HG02759 (cell line): ENCODE measurements around the gene TPCN2.

Source experiments
- ATAC-seq: cut with Tn5 transposase; IDR thresholded peaks from one replicate; pipeline ENCODE4 v1.9.1; 2021; ENCODE audit warnings: mild to moderate bottlenecking, moderate library complexity; ENCODE audit not compliant: unreplicated experiment

TPCN2 gene

DNA sequence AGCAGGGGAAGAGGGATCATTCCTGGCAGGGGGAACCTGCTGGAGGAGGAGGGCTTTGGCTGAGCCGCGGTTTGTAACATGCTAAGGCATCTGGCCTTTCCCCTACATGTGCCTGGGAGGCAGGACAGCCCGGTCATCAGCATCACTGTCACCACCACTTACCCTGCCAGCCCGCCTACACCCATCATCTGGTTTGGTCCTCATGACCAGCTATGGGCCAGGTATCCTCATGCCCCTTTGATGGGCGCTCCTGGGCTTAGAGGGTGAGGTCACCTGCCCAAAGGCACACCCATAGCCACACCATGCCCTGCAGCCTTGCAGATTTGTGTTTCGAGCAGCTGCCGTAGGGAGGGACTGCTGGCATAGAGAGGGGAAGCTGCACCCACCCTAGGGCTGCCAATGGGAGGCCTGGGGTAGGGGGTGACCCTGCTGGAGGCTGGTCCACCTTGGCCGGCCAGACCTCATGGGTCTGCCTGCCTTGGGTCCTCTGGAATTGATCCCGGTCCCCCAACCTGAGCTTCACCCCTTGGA, 38.3 kb upstream of the TPCN2 start:
- no peak for ATAC-seq

DNA sequence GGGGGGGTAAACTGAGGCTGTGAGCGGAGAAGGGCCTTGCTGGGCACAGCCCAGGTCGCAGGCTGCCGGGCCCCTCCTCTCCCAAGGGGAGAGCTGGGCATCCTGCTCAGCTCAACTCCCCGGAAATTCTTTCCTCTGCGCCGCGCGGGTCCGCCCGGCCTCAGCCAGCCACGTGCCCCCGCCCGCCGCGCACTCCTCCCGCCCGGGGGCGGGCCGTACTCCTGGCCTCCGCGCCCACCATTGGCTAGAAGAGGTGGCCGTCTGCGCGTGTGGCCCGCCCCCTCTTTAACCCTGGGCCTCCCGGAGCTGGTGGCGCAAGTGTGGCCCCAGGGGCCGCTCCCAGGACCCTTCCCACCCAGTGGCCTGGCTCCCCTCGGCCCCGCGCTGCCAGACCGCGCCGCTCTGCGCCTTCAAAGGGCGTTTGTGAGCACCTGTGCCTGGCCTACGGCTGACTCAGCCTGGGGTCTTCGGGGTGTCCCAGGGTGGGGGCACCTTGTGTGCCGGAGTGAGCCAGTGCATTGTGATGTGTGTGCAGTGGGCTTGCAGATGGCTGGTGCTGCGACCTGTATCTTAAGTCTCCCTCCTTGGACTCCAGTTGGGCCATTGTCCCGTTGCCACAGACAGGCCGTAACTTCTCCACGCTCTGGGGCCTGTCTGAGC, 37.6 kb upstream of the TPCN2 start:
- ATAC-seq, result no peak

DNA sequence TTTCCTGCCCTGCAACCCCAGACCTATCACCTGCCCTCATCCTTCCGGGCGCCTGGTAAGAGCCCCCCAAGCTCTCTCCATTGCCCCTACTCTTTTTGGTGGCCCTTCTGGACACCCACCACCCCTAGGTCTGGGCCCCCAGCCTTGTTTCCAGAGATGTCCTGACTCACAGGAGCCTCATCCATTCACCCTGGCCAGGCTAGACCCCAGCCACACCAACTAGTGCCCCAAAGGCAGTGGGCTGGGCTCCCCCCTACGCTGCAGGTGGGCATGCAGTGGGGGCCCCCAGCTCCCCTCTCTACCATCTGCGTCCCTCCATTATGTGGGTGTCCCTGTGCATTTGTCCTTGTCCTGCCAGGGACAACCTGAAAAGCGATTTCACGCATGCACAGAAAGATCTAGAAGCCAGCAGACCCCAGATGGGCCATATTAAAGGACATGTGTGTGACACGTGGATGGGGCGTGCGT, 37.1 kb upstream of the TPCN2 start:
- ATAC-seq, result no peak

DNA sequence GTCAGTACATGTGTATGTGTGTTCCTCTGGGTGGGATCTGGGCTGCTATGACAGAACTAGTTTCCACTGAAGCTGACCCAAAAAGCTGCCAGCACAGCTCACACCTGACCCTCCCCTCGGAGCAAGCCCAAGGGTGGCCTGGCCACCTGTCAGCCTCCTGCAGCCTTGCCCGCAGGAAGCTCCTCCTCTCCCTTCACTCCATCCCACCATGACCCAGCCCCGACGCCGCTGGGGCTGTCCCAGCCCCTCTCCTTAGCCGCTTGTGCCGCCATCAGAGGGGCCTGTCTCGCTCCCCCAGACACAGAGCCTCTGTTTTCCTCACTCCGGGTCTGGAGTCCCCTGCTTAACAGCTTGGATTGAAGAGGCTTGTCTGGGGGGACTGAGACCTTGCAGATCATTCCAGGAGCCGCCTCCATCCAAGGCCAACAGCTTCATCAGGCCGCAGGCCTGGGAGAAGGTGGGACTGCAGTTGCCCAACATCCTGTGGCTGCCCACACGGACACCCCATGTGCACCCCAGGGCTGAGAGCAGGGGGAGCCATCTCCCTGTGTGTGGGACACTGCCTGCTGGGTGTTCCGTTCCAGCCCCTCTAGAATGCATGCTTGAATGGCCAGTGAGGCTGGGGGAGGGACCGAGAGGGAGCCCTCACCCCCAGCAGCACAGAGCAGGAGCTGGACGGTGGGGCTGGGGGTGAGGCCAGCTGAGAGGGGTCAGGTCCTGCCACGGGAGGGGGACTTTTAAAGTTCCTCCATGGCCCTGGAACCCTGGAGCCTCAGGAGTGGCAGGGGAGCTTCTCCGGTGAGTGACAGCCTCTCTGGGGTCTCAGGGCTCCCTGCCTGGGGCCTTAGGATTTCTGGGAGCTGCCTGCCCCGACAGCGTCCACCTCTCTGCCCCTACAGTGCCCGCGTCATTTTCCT, 36.4 kb upstream of the TPCN2 start:
- no peak for ATAC-seq

DNA sequence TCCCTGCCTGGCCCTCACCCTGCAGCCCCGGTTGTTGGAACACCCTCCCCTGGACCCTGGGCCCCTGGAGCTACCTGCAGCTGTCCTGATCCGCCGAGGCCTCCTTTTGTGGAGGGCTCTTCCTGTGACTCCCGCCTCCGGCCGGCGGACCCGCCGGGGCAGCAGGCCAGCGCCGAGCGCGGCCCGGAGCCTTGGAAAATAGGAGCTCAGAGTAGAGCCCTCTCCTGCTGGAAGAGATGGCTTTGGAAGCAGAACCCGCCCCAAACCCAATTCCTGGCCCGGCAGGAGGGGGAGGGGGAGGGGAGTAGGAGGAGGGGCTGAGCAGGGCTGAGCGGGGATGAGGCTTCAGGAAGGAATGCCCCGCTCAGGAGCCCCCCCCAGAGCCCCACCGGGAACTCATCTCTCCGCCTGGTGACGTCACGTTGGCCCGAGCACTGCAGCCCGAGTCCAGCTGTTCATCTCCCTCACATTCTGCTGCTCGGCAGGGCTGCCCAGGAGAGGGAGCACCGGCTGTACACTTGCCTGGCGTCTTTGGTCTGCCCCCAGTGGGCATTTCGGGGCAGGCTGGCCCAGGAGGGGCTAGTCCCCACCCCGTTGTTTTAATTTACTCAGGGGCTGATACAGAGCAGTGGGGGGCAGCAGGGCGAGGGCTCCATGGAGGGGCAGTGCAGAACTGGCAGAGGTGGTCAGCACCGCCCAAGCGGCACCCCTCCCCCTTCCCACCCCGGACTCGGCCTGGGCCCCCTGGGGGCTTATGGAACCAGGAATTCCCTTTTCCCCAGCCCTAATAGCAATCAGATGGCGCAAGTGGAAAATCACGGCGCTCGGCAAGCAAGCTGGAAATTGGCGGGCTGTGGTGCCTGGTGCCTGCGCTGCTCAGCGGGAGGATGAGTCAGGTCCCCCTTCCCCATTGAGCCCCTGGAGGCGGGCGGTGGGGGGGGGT, 35.5 kb upstream of the TPCN2 start, which contains the start of gene MRGPRF:
TSS of gene MRGPRF (minus strand) at position 238 of the 943 bp plus-strand sequence. CDS start 3,345 bp downstream, outside the sequence.
- ATAC-seq, result no peak

DNA sequence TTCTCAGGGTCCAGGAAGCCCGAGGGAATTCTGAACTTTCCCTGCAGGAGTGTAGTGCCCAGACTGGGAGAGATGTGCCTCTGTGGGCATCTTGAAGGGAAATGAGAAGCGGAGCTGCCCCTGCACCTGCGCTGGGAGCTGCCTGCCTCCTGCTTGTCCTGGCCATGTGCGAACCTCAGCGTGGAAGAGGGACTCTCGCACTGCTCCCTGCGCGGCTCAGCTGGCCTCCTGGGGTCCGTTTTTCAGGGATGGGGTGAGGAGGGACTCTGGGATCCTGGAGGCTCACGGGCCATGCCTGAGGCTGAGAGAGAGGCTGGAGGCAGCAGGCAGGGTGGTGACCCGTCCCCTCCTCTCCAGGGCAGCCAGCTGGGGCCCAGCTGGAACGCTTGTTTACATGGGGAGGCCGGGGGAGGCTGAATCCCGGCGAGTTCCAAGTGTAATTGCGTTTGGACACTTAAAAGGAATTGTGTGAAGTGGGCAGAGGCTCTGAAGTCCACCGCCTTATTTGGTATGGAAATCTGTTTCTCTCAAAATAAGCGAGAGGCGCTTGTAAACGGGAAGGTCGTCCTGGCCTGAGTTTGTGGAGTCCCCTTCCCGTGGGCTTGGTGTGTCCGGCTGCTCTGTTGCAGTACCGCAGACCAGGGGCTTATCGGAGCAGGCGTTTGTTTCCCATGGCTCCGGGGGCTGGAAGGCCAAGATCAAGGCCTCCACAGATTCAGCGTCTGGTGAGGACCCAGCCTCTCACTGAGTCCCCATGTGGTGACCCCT, 34.5 kb upstream of the TPCN2 start:
- ATAC-seq, result no peak

DNA sequence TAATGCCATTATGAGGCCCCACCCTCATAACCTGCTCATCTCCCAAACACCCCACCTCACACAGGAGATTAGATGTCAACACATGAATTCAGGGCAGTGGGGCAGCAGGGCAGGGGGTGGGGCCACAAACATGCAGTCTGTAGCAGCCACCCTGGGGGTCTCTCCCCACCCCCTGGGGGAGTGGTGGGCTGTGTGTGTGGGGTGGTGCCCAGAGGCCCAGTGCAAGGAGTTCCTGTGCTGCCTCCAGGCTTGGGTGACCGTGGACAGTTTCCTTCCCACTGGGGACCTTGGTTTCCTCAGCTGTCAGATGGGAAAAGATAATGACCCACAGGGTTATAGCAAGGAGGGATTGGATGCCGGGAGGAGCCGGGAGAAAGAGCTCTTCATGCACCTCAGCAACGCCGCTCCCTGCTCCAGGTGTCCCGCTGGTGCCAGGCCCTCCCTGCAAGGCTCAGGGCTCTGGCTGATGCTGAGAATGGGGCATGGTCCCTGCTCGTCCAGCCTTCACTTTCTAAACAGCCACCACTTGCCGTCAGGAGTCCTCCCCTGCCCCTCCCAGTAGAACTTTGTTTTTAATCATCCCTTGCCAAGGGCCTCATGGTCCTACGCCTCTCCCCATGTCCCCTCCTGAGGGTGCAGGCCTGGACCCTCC, 33.7 kb upstream of the TPCN2 start:
- ATAC-seq, result no peak

DNA sequence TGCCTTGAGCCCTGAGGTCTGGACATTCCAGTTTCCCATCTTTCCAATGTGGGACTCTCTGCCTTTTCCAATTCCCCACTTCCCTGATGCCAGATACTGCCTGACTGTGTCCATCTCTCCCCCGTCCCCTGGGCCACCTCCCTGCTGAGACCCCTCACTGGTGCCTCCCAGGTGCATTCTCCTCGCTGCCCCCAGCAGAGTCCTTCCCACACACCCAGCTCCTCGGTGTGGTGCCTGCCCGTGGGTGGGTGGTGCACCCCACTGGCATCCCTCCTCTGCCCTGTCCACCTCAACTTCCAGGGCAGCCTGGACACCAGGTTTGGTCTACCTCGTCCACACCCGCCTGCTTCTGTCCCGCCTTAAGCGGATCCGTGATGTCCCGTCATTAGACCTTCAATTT, 30.8 kb upstream of the TPCN2 start:
- ATAC-seq, result no peak

DNA sequence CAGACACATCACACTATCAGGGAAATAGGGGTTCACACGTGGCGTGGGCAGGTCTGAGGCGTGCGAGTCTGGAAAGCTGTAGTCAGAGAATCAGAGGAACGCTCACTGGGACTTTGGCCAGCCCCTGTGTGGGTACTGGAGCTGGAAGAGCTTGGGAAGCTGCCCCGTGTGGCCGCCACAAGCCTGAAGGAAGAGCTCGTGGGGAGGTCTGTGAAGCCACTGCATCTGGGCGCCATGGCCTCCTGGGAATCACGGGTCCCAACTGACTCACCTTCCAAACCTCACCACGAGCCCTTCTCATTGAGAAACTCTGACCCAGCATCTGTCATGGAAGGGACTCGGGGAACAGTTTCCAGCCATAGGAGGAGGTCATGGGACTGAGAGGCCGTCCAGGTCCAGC, 29.8 kb upstream of the TPCN2 start:
- ATAC-seq, result no peak

DNA sequence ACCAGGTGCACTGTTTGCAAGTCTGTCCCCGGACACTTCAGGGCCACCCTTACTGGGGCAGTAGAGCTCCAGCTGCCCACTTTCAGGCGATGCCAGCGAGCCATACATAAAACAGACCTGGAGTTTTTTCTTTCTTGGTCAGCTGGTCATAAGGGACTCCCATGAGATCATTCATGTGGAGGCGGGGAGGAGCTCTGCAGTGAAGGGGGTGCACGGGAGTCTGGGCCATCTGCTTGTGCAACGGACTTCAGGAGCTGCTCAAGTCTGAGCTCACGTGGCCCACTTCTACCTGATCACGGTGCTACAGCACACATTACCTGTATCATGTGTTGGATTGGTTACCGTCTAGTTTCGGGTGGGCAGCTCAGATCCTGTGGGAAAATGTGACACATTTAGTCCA, 26.5 kb upstream of the TPCN2 start:
- no peak for ATAC-seq

DNA sequence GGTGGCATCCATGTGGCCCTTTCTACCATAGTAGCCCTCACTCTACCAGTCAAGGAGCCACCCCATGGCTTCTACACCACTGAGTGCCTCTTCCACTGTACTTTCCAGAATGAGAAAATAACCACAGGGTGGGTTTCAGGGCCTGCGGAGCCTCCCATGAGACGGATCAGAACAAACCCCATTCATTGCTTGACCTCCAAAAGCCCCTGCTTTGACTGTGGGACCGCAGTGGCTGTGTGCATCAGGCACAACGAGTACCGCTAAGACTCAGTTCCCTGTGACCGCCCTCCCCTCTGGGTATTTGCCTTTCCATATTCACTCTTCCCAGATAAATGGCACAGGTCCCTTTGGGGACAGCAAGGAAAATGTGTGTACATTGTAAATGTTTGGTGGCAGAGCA, 24.2 kb upstream of the TPCN2 start:
- no peak for ATAC-seq

DNA sequence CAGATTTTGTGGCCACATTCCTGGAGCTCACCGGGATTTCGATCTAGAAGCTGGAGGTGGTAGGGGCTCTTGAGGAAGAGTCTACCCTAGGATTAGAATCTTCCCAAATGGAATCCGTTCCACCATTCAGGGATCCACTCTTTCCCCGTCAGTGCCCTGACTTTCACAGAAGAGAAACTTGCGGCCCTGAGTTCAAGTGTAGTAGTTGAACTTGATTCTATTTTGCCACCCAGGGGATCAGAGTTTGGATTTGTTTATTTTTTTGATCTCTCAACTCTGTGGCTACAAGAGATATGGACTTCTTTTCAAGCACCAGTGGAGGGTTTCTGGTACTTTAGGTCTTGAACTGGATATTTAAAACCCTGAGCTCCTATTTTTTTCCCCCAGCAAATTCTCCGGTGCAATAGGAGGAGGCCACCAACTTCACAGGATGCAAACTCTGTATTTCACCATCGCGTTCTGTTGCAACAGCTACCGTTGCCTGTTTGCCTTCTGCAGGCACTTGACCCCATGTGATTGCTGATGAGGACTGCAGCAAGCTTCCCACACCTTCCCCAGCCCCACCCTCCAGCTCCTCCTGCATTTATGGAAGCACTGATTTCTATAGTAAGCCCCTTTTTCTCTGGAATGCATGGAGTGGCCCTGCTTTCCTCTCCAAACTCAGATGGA, 20.9 kb upstream of the TPCN2 start:
- no peak for ATAC-seq

DNA sequence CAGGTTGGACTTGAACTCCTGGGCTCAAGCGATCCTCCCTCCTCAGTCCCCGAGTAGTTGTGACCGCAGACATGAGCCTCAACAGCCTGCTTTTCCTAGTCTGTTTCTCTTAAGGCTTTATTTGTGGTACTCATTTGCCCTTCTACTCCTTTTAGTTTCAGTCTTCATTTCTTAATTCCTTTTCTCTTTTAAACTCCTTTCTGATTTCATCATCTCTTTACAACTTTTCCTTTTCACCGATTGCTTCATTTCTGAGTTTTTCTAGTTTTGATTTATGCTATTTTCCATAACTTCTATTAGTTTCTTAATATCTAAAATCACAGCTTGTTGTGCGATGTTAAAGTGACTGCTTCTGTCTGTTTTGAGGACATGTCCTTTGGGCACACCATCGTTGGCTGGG, 18.4 kb upstream of the TPCN2 start:
- no peak for ATAC-seq

DNA sequence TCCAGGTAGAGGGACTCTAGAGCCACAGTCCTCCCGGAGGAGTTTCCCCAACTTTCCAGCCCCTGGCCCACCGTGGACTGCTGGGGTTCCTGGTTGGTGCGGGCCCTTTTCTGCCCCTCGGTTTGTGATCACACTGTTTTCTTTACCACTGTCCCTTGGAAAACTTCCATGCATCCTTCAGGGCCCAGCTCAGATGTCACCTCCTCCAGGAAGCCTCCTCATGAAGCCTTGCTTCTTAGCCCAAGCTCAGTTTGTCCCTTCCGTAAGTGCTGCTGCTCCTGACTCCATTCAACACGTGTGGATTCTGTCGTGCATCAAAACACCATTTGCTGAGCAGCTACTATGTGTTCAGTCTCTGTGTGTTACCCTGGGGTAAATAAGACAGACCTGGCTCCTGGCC, 15.9 kb upstream of the TPCN2 start:
- ATAC-seq, result no peak

DNA sequence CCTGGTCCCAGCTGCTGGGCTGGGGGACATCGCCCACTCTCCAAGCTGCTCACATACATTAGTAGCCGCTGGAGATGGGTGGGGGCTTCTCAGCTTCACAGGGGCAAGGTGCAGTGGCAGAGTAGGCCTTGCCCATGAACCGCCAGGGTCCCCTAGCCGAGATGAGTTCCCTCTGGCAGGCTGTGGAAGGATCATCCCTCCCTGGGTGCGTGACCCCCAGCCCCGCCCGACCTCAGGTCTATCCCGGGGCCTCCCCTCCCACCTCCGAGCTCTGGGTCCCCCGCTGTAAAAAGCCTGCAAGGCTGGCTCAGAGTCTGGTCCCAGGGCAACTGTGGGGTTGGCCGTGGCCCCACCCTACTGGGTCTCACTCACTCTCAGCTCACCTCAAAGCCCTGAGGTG, 15.3 kb upstream of the TPCN2 start:
- no peak for ATAC-seq

DNA sequence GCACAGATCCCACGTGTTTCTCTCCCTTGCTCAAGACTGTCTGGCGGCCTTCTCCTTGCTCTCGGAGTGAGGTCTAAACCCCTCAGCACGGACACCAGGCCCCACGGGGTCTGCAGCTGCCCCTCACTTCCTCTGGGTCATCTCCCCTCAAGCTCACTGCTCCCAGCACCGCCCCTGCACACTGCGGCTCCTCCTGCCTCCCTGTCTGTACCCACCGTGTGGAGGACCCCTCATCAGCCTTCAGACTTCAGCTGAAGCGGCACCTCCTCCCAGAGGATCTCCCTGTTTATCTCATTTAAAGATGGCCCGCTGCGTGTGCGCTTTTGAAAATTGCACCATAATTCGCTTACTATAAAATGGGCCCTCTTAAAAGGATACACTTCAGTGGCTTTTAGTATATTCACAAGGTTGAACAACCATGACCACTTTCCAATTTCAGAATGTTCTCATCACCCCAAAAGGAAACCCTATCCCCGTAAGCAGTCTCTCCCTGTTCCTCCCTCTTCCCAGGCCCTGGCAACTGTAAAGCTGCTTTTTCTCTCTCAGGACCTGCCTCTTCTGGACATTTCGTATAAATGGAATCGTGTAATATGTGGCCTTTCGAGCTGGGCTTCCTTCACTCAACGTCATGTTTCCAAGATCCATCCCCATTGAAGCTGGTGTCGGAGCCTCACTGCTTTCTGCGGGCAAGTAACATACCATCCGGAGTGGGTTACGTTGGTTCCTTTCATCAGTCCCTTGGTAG, 14.4 kb upstream of the TPCN2 start:
- no peak for ATAC-seq

DNA sequence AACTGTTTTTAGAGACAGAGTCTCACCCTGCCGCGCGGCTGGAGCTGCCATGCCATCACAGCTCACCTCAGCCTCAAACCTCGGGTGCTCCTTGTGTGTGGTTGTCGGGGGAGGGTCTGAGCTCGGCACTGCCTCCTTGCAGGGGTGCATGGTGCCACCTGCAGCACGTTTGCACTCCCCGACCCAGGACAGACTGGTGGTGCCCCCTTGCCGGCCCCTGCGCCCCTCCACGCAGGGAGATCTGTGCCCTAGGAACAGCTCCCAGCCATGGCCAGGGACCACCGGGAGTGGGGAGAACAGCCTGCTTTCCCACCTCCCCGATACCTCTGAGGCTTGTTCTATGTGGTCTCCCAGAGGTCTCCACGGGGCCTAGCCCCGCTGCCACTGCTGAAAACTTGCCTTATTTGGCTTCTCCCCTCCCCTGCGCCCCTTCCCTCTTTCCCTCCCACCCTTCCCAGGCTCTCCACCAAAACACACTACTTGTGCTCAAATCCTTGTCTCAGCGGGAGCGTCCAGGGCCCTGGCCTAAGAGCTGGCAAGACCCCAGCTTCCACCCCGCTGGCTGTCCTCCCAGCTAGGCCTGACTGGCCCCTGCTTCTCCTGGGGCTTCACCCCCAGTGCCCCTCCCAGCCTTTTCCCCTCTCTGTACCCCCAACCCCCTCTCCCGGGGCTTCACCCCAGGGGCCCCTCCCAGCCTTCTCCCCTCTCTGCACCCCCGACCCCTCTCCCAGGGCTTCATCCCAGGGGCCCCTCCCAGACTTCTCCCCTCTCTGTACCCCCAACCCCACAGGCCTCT, 13.4 kb upstream of the TPCN2 start:
- ATAC-seq, result no peak

DNA sequence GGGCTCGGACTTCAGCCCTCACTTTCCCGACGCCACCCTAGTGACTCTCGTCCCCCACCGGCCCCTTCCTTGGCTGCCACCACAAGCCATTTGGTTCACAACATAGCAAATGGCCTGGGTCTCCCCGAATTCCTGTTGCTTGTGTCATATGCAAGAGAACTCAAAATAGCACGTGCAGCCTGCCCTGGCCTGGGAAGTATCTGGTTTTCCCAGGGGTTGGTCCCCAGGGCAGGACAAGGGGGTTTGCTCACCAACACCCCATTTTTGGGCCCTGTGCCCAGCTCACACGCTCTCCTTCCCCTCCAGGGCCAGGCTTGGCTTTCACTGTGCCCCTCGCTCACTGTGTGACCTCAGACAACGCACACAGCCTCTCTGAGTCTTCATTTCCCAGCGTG, 12.8 kb upstream of the TPCN2 start:
- ATAC-seq, result no peak
